ENCODE data around the gene SP5.

Gene SP5

GRCh38 chr2:170713543-170714380 is 1.4 kb upstream of the SP5 start:
- Histone ChIP-seq H3F3A (ENCODE audit: control insufficient read depth, insufficient read depth) (no peaks in the 10 kb centered on the region), H3K27me3 (ENCODE audit: control insufficient read depth, low read length) (no peaks in the 10 kb centered on the region), H3K4me3 (ENCODE audit: low read length) (no peak overlapping the region), H3K9me3 (ENCODE audit: control insufficient read depth, insufficient read depth, low read length) (peaks cover 10% of the 10 kb centered on the region; the same call in 1 of the 2 replicates), H3K9me2 (replicated peaks; ENCODE audit: control insufficient read depth, low read length) (no peaks in the 10 kb centered on the region), H3K4me2 (ENCODE audit: low read length) (no peak overlapping the region), H4K20me1 (ENCODE audit: control insufficient read depth, insufficient read depth, low read depth, low read length) (no peaks in the 10 kb centered on the region), H3K79me2 (ENCODE audit: control insufficient read depth, low read length) (no peaks in the 10 kb centered on the region), H3K36me3 (ENCODE audit: control insufficient read depth, low read length) (no peaks in the 10 kb centered on the region), H3K27ac (ENCODE audit: low read depth, low read length) (no peak overlapping the region), H3K4me1 (ENCODE audit: control insufficient read depth, low read length) (no peaks in the 10 kb centered on the region)
- no peak for TF ChIP-seq EZH2phosphoT487 (IDR thresholded peaks at IDR 0.05; ENCODE audit: borderline replicate concordance, low read length)
- TF ChIP-seq, protein P1, sequence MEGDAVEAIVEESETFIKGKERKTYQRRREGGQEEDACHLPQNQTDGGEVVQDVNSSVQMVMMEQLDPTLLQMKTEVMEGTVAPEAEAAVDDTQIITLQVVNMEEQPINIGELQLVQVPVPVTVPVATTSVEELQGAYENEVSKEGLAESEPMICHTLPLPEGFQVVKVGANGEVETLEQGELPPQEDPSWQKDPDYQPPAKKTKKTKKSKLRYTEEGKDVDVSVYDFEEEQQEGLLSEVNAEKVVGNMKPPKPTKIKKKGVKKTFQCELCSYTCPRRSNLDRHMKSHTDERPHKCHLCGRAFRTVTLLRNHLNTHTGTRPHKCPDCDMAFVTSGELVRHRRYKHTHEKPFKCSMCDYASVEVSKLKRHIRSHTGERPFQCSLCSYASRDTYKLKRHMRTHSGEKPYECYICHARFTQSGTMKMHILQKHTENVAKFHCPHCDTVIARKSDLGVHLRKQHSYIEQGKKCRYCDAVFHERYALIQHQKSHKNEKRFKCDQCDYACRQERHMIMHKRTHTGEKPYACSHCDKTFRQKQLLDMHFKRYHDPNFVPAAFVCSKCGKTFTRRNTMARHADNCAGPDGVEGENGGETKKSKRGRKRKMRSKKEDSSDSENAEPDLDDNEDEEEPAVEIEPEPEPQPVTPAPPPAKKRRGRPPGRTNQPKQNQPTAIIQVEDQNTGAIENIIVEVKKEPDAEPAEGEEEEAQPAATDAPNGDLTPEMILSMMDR (IDR thresholded peaks at IDR 0.05; ENCODE audit: low read depth, low read length, poor library complexity, severe bottlenecking) = no peak

GRCh38 chr2:170714381-170715061 is 616 bp upstream of the SP5 start:
- peaks cover 10% of the 10 kb centered on the region; the same call in 1 of the 2 replicates for H3K9me3 ChIP-seq (ENCODE audit: control insufficient read depth, insufficient read depth, low read length)
- H3K4me1 ChIP-seq (ENCODE audit: control insufficient read depth, low read length) = no peaks in the 10 kb centered on the region
- H3F3A ChIP-seq (ENCODE audit: control insufficient read depth, insufficient read depth) = no peaks in the 10 kb centered on the region
- TF ChIP-seq, protein P1 (IDR thresholded peaks at IDR 0.05; ENCODE audit: low read depth, low read length, poor library complexity, severe bottlenecking) = no peak
- no peak for TF ChIP-seq EZH2phosphoT487 (IDR thresholded peaks at IDR 0.05; ENCODE audit: borderline replicate concordance, low read length)
- no peak overlapping the region for H3K4me3 ChIP-seq (ENCODE audit: low read length)
- H3K27me3 ChIP-seq (ENCODE audit: control insufficient read depth, low read length) = no peaks in the 10 kb centered on the region
- H3K9me2 ChIP-seq (replicated peaks; ENCODE audit: control insufficient read depth, low read length) = no peaks in the 10 kb centered on the region
- H3K79me2 ChIP-seq (ENCODE audit: control insufficient read depth, low read length) = no peaks in the 10 kb centered on the region
- H3K36me3 ChIP-seq (ENCODE audit: control insufficient read depth, low read length) = no peaks in the 10 kb centered on the region
- no peak overlapping the region for H3K27ac ChIP-seq (ENCODE audit: low read depth, low read length)
- no peaks in the 10 kb centered on the region for H4K20me1 ChIP-seq (ENCODE audit: control insufficient read depth, insufficient read depth, low read depth, low read length)
- H3K4me2 ChIP-seq (ENCODE audit: low read length) = no peak overlapping the region

DNA sequence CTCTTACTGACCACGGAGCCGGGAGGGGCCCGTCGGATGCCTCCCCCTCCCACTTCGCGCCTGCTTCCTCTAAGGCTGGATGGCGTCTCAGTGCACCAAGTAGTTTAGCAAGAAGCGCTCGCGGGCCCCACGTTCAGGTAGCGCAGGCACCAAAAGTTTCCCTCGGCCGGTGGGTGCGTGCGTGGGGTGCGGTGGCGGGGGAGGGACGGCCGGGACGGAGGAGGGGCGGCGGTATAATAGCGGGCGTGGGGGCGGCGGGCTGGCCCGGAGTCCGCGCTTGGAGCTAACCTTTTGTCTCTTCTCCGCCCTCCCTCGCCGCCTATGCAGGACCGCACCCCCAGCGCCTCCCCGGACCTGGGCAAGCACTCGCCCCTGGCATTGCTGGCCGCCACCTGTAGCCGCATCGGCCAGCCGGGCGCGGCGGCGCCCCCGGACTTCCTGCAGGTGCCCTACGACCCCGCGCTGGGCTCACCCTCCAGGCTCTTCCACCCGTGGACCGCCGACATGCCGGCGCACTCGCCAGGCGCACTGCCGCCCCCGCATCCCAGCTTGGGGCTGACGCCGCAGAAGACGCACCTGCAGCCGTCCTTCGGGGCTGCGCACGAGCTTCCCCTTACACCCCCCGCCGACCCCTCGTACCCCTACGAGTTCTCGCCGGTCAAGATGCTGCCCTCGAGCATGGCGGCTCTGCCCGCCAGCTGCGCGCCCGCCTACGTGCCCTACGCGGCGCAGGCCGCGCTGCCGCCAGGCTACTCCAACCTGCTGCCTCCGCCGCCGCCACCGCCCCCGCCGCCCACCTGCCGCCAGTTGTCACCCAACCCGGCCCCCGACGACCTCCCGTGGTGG is 1.0 kb downstream of the SP5 start:
- no peak for TF ChIP-seq EZH2phosphoT487 (IDR thresholded peaks at IDR 0.05; ENCODE audit: borderline replicate concordance, low read length)
- TF ChIP-seq, protein P1 (IDR thresholded peaks at IDR 0.05; ENCODE audit: low read depth, low read length, poor library complexity, severe bottlenecking) = no peak
- Histone ChIP-seq H3K9me3 (ENCODE audit: control insufficient read depth, insufficient read depth, low read length) (peaks cover 10% of the 10 kb centered on the region; the same call in 1 of the 2 replicates), H3K9me2 (replicated peaks; ENCODE audit: control insufficient read depth, low read length) (no peaks in the 10 kb centered on the region), H3F3A (ENCODE audit: control insufficient read depth, insufficient read depth) (no peaks in the 10 kb centered on the region), H3K36me3 (ENCODE audit: control insufficient read depth, low read length) (no peaks in the 10 kb centered on the region), H3K27me3 (ENCODE audit: control insufficient read depth, low read length) (no peaks in the 10 kb centered on the region), H3K4me3 (ENCODE audit: low read length) (no peak overlapping the region), H3K4me2 (ENCODE audit: low read length) (no peak overlapping the region), H3K4me1 (ENCODE audit: control insufficient read depth, low read length) (no peaks in the 10 kb centered on the region), H3K27ac (ENCODE audit: low read depth, low read length) (no peak overlapping the region), H3K79me2 (ENCODE audit: control insufficient read depth, low read length) (no peaks in the 10 kb centered on the region), H4K20me1 (ENCODE audit: control insufficient read depth, insufficient read depth, low read depth, low read length) (no peaks in the 10 kb centered on the region)

Measured in DOHH2 (cell line).